ENCODE measurements around the gene OR2J2.

The OR2J2 gene

GRCh38 chr6:29200767-29201662 is 30.3 kb downstream of the OR2J2 start:
- Histone ChIP-seq H3K4me2 (ENCODE audit: low read depth, low read length, poor library complexity, severe bottlenecking) (no peak overlapping the region), H3K9me2 (replicated peaks; ENCODE audit: insufficient read depth, low read length) (no peaks in the 10 kb centered on the region), H3F3A (ENCODE audit: insufficient read depth) (no peaks in the 10 kb centered on the region), H3K36me3 (ENCODE audit: low read length) (no peaks in the 10 kb centered on the region), H3K9me3 (ENCODE audit: insufficient read depth, low read length) (no peaks in the 10 kb centered on the region), H3K27me3 (ENCODE audit: low read length) (no peaks in the 10 kb centered on the region), H2AFZ (ENCODE audit: low read depth, low read length, severe bottlenecking) (no peak overlapping the region), H3K4me3 (ENCODE audit: insufficient read depth, low read length, poor library complexity, severe bottlenecking) (no peak overlapping the region), H3K9ac (ENCODE audit: low read length) (no peak overlapping the region), H4K20me1 (ENCODE audit: low read depth, low read length) (no peaks in the 10 kb centered on the region), H3K79me2 (ENCODE audit: insufficient read depth, low read length) (no peaks in the 10 kb centered on the region), H3K27ac (ENCODE audit: low read depth, low read length) (no peak overlapping the region)
- TF ChIP-seq, protein P1, sequence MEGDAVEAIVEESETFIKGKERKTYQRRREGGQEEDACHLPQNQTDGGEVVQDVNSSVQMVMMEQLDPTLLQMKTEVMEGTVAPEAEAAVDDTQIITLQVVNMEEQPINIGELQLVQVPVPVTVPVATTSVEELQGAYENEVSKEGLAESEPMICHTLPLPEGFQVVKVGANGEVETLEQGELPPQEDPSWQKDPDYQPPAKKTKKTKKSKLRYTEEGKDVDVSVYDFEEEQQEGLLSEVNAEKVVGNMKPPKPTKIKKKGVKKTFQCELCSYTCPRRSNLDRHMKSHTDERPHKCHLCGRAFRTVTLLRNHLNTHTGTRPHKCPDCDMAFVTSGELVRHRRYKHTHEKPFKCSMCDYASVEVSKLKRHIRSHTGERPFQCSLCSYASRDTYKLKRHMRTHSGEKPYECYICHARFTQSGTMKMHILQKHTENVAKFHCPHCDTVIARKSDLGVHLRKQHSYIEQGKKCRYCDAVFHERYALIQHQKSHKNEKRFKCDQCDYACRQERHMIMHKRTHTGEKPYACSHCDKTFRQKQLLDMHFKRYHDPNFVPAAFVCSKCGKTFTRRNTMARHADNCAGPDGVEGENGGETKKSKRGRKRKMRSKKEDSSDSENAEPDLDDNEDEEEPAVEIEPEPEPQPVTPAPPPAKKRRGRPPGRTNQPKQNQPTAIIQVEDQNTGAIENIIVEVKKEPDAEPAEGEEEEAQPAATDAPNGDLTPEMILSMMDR (IDR thresholded peaks at IDR 0.05; ENCODE audit: insufficient read depth, low read length, poor library complexity, severe bottlenecking), result no peak
- TF ChIP-seq EZH2phosphoT487 (conservative IDR thresholded peaks at IDR 0.05; ENCODE audit: low read length), result no peak

GRCh38 chr6:29201966-29202365 is 31.3 kb downstream of the OR2J2 start:
- Histone ChIP-seq H3K9me3 (ENCODE audit: insufficient read depth, low read length) (no peaks in the 10 kb centered on the region), H3K36me3 (ENCODE audit: low read length) (no peaks in the 10 kb centered on the region), H3K4me2 (ENCODE audit: low read depth, low read length, poor library complexity, severe bottlenecking) (no peak overlapping the region), H3K4me3 (ENCODE audit: insufficient read depth, low read length, poor library complexity, severe bottlenecking) (no peak overlapping the region), H3F3A (ENCODE audit: insufficient read depth) (no peaks in the 10 kb centered on the region), H2AFZ (ENCODE audit: low read depth, low read length, severe bottlenecking) (no peak overlapping the region), H3K27me3 (ENCODE audit: low read length) (no peaks in the 10 kb centered on the region), H3K9ac (ENCODE audit: low read length) (no peak overlapping the region), H3K9me2 (replicated peaks; ENCODE audit: insufficient read depth, low read length) (no peaks in the 10 kb centered on the region), H3K27ac (ENCODE audit: low read depth, low read length) (no peak overlapping the region), H4K20me1 (ENCODE audit: low read depth, low read length) (no peaks in the 10 kb centered on the region), H3K79me2 (ENCODE audit: insufficient read depth, low read length) (no peaks in the 10 kb centered on the region)
- no peak for TF ChIP-seq EZH2phosphoT487 (conservative IDR thresholded peaks at IDR 0.05; ENCODE audit: low read length)
- TF ChIP-seq, protein P1 (IDR thresholded peaks at IDR 0.05; ENCODE audit: insufficient read depth, low read length, poor library complexity, severe bottlenecking), result no peak

DNA sequence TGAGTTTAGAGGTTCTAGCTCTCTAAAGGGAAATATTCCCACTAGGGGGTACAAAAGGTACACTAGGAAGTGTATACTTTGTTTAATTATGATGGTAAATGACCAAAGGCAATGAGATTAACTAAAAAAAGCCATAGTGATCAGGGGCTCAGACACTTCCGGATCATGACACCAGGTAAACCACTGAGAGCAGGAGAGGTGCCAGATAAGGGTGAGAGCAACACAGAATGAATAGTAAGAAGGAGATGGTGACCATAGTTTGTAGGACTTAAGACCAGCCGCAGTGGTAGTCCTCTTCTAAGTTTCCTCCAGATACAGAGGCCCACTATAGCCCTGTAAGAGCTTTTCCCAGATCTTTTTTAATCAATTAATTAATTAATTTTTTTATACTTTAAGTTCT is 40.8 kb downstream of the OR2J2 start:
- Histone ChIP-seq H3K79me2 (ENCODE audit: insufficient read depth, low read length) (no peaks in the 10 kb centered on the region), H2AFZ (ENCODE audit: low read depth, low read length, severe bottlenecking) (no peak overlapping the region), H3K27ac (ENCODE audit: low read depth, low read length) (no peak overlapping the region), H3K9me3 (ENCODE audit: insufficient read depth, low read length) (no peaks in the 10 kb centered on the region), H3K4me2 (ENCODE audit: low read depth, low read length, poor library complexity, severe bottlenecking) (no peak overlapping the region), H3K9ac (ENCODE audit: low read length) (no peak overlapping the region), H3K4me3 (ENCODE audit: insufficient read depth, low read length, poor library complexity, severe bottlenecking) (no peak overlapping the region), H3K36me3 (ENCODE audit: low read length) (no peaks in the 10 kb centered on the region), H4K20me1 (ENCODE audit: low read depth, low read length) (no peaks in the 10 kb centered on the region), H3K9me2 (replicated peaks; ENCODE audit: insufficient read depth, low read length) (no peaks in the 10 kb centered on the region), H3K27me3 (ENCODE audit: low read length) (no peaks in the 10 kb centered on the region), H3F3A (ENCODE audit: insufficient read depth) (no peaks in the 10 kb centered on the region)
- TF ChIP-seq, protein P1 (IDR thresholded peaks at IDR 0.05; ENCODE audit: insufficient read depth, low read length, poor library complexity, severe bottlenecking), result no peak
- no peak for TF ChIP-seq EZH2phosphoT487 (conservative IDR thresholded peaks at IDR 0.05; ENCODE audit: low read length)
